CD4-positive, alpha-beta T cell treated with Interleukin-2 at 100 ng/mL for 4 hours (primary cell): ENCODE data around the gene KLHDC4.
"Not testable (repeated sequence)": the region's sequence is repeated elsewhere in the genome, so short reads cannot be mapped to it uniquely, and the experiment has no call there.

Experiments
- DNase-seq: peaks from one replicate; pipeline ENCODE4 v3.0.0-alpha.2; 2020; ENCODE audit warnings: low spot score

The KLHDC4 gene

GRCh38 chr16:87788730-87789436 is 23.1 kb upstream of the KLHDC4 start:
- DNase-seq = not testable (repeated sequence)

- DNase-seq = not testable (repeated sequence)
These were observed 21.8 kb upstream of the KLHDC4 start for GRCh38 chr16:87787451-87788091.

- DNase-seq = no peak
These were observed 19.0 kb upstream of the KLHDC4 start for GRCh38 chr16:87784812-87785211.

- DNase-seq = no peak
These were observed 16.2 kb upstream of the KLHDC4 start for GRCh38 chr16:87782033-87782432.

- DNase-seq = peak; percentile 30
These were observed 14.7 kb upstream of the KLHDC4 start for GRCh38 chr16:87780385-87780989.

GRCh38 chr16:87778830-87779579 is 13.2 kb upstream of the KLHDC4 start:
- DNase-seq = peak; percentile 92

GRCh38 chr16:87778476-87778829 is 12.7 kb upstream of the KLHDC4 start:
- DNase-seq = no peak

GRCh38 chr16:87773836-87774235 is 8.1 kb upstream of the KLHDC4 start:
- DNase-seq = not testable (repeated sequence)

GRCh38 chr16:87767456-87767855 is 1.7 kb upstream of the KLHDC4 start:
- DNase-seq = not testable (repeated sequence)

- no peak for DNase-seq
These were observed 655 bp upstream of the KLHDC4 start for GRCh38 chr16:87766485-87766797.

- peak; percentile 79 for DNase-seq
These were observed 362 bp downstream of the KLHDC4 start for GRCh38 chr16:87765473-87765775.

GRCh38 chr16:87764600-87765472 is 950 bp downstream of the KLHDC4 start:
- peak; percentile 69 for DNase-seq

GRCh38 chr16:87762620-87763019 is 3.2 kb downstream of the KLHDC4 start:
- DNase-seq = no peak

GRCh38 chr16:87762071-87762571 is 3.7 kb downstream of the KLHDC4 start:
- peak; percentile 68 for DNase-seq

- no peak for DNase-seq
These were observed 4.7 kb downstream of the KLHDC4 start for GRCh38 chr16:87761060-87761459.

- DNase-seq = no peak
These were observed 7.9 kb downstream of the KLHDC4 start for GRCh38 chr16:87757841-87758426.

GRCh38 chr16:87754535-87754934 is 11.3 kb downstream of the KLHDC4 start:
- DNase-seq = no peak

- no peak for DNase-seq
These were observed 18.0 kb downstream of the KLHDC4 start for GRCh38 chr16:87747626-87748414.

GRCh38 chr16:87746178-87746577 is 19.6 kb downstream of the KLHDC4 start:
- no peak for DNase-seq

GRCh38 chr16:87744750-87745514 is 20.9 kb downstream of the KLHDC4 start:
- DNase-seq = no peak
